ENCODE results near the gene EPB41L4B. TPM values are rescaled to one million over a fixed set of nuclear protein-coding genes. Genes with fewer than 3 reads are reported as not detected.
A peak's percentile ranks its signal among the peaks of the same experiment; 100 is the strongest.
"Not testable (repeated sequence)": the region's sequence is repeated elsewhere in the genome, so short reads cannot be mapped to it uniquely, and the experiment has no call there.

The EPB41L4B gene
- total RNA-seq (6.2 TPM), polyA plus RNA-seq (ENCODE audit: insufficient read depth in 1 of 8, insufficient read length in 8 of 8, low replicate concordance in 1 of 8) (10 to 100 TPM in 3 of 8 donors, 1 to 10 TPM in 5; 6.2 to 14.3 (median 7.8) TPM)
- long read RNA-seq, donor 1, full-length matches to known transcripts: 1 of 1 reads
- long read RNA-seq, donor 1, partial matches to known transcripts: 0 of 1 reads
- long read RNA-seq, donor 1, other reads (novel, unspliced or antisense): 0 of 1 reads
- long read RNA-seq, donor 2: 0 reads
- long read RNA-seq, donor 3, full-length matches to known transcripts: 1 of 1 reads
- long read RNA-seq, donor 3, partial matches to known transcripts: 0 of 1 reads
- long read RNA-seq, donor 3, other reads (novel, unspliced or antisense): 0 of 1 reads
- long read RNA-seq, donor 4: 0 reads
- long read RNA-seq, donor 5: 0 reads
- long read RNA-seq, donor 6, full-length matches to known transcripts: 1 of 1 reads
- long read RNA-seq, donor 6, partial matches to known transcripts: 0 of 1 reads
- long read RNA-seq, donor 6, other reads (novel, unspliced or antisense): 0 of 1 reads
- long read RNA-seq, donor 7: 0 reads
- long read RNA-seq, donor 8: 0 reads
- long read RNA-seq, donor 9: 0 reads
- long read RNA-seq, donor 10, full-length matches to known transcripts: 1 of 1 reads
- long read RNA-seq, donor 10, partial matches to known transcripts: 0 of 1 reads
- long read RNA-seq, donor 10, other reads (novel, unspliced or antisense): 0 of 1 reads
- long read RNA-seq, donor 11, full-length matches to known transcripts: 1 of 1 reads
- long read RNA-seq, donor 11, partial matches to known transcripts: 0 of 1 reads
- long read RNA-seq, donor 11, other reads (novel, unspliced or antisense): 0 of 1 reads

GRCh38 chr9:109320742-109321448, at the start of gene EPB41L4B:
Gene EPB41L4B, minus strand, starts transcription at chr9:109321059. Its CDS starts 613 bp downstream, at chr9:109320446.
- peak; percentile 86 for DNase-seq

GRCh38 chr9:109369285-109369684, 48.4 kb upstream of the EPB41L4B start:
- no CpG with 5 or more reads among the region's 2 CpGs for WGBS (ENCODE audit: insufficient coverage)
- Histone ChIP-seq H3K9me3 (replicated peaks; ENCODE audit: control insufficient read depth, low read depth, low read length) (peaks cover 4% of the 10 kb centered on the region), H3K27ac (ENCODE audit: low read length) (no peak overlapping the region), H3K27me3 (ENCODE audit: control insufficient read depth, insufficient read depth, low read length) (no peaks in the 10 kb centered on the region), H3K4me1 (ENCODE audit: control insufficient read depth, insufficient read depth, low read length) (no peaks in the 10 kb centered on the region), H3K36me3 (ENCODE audit: control insufficient read depth, insufficient read depth, low read length) (no peaks in the 10 kb centered on the region), H3K4me3 (ENCODE audit: low read length) (no peak overlapping the region)
- DNase-seq: no peak

More at GRCh38 chr9:109320742-109321448, at the start of gene EPB41L4B:
- Histone ChIP-seq H3K9me3 (replicated peaks; ENCODE audit: control insufficient read depth, low read depth, low read length) (no peaks in the 10 kb centered on the region), H3K27me3 (ENCODE audit: control insufficient read depth, insufficient read depth, low read length) (peaks cover 40% of the 10 kb centered on the region), H3K27ac (ENCODE audit: low read length) (no peak within 1 kb of the TSS), H3K4me1 (ENCODE audit: control insufficient read depth, insufficient read depth, low read length) (peaks cover 30% of the 10 kb centered on the region), H3K4me3 (ENCODE audit: low read length) (peak within 1 kb of the TSS; percentile 53), H3K36me3 (ENCODE audit: control insufficient read depth, insufficient read depth, low read length) (no peaks in the 10 kb centered on the region)
- under 1% methylated on average over 69 of the region's 72 CpGs for WGBS (ENCODE audit: insufficient coverage)

GRCh38 chr9:109360771-109361170, 39.9 kb upstream of the EPB41L4B start:
- Histone ChIP-seq H3K27me3 (ENCODE audit: control insufficient read depth, insufficient read depth, low read length) (no peaks in the 10 kb centered on the region), H3K4me1 (ENCODE audit: control insufficient read depth, insufficient read depth, low read length) (no peaks in the 10 kb centered on the region), H3K27ac (ENCODE audit: low read length) (no peak overlapping the region), H3K36me3 (ENCODE audit: control insufficient read depth, insufficient read depth, low read length) (no peaks in the 10 kb centered on the region), H3K9me3 (replicated peaks; ENCODE audit: control insufficient read depth, low read depth, low read length) (no peaks in the 10 kb centered on the region), H3K4me3 (ENCODE audit: low read length) (no peak overlapping the region)
- DNase-seq: no peak
- WGBS (ENCODE audit: insufficient coverage): 100% methylated on average over 1 of the region's 5 CpGs

GRCh38 chr9:109358968-109359603, 38.2 kb upstream of the EPB41L4B start:
- 67% methylated on average over 1 of the region's 8 CpGs for whole genome bisulfite sequencing (ENCODE audit: insufficient coverage)

GRCh38 chr9:109355564-109356297, 34.9 kb upstream of the EPB41L4B start:
- H3K4me1 ChIP-seq (ENCODE audit: control insufficient read depth, insufficient read depth, low read length): no peaks in the 10 kb centered on the region
- H3K4me3 ChIP-seq (ENCODE audit: low read length): no peak overlapping the region
- no peaks in the 10 kb centered on the region for H3K27me3 ChIP-seq (ENCODE audit: control insufficient read depth, insufficient read depth, low read length)
- 72% methylated on average over 19 of the region's 21 CpGs for WGBS (ENCODE audit: insufficient coverage)
- no peaks in the 10 kb centered on the region for H3K36me3 ChIP-seq (ENCODE audit: control insufficient read depth, insufficient read depth, low read length)
- DNase-seq: no peak
- H3K27ac ChIP-seq (ENCODE audit: low read length): no peak overlapping the region
- H3K9me3 ChIP-seq (replicated peaks; ENCODE audit: control insufficient read depth, low read depth, low read length): no peaks in the 10 kb centered on the region

More at GRCh38 chr9:109358968-109359603, 38.2 kb upstream of the EPB41L4B start:
- not testable (repeated sequence) for H3K36me3 ChIP-seq (ENCODE audit: control insufficient read depth, insufficient read depth, low read length); H3K27ac ChIP-seq (ENCODE audit: low read length); DNase-seq; H3K27me3 ChIP-seq (ENCODE audit: control insufficient read depth, insufficient read depth, low read length); H3K9me3 ChIP-seq (replicated peaks; ENCODE audit: control insufficient read depth, low read depth, low read length); H3K4me3 ChIP-seq (ENCODE audit: low read length); H3K4me1 ChIP-seq (ENCODE audit: control insufficient read depth, insufficient read depth, low read length)

GRCh38 chr9:109354190-109354589, 33.3 kb upstream of the EPB41L4B start:
- no peaks in the 10 kb centered on the region for H3K36me3 ChIP-seq (ENCODE audit: control insufficient read depth, insufficient read depth, low read length)
- H3K27ac ChIP-seq (ENCODE audit: low read length): no peak overlapping the region
- H3K4me3 ChIP-seq (ENCODE audit: low read length): no peak overlapping the region
- no peaks in the 10 kb centered on the region for H3K9me3 ChIP-seq (replicated peaks; ENCODE audit: control insufficient read depth, low read depth, low read length)
- 90% methylated on average over 1 of the region's 2 CpGs for WGBS (ENCODE audit: insufficient coverage)
- H3K27me3 ChIP-seq (ENCODE audit: control insufficient read depth, insufficient read depth, low read length): no peaks in the 10 kb centered on the region
- DNase-seq: no peak
- no peaks in the 10 kb centered on the region for H3K4me1 ChIP-seq (ENCODE audit: control insufficient read depth, insufficient read depth, low read length)

- no peaks in the 10 kb centered on the region for H3K9me3 ChIP-seq (replicated peaks; ENCODE audit: control insufficient read depth, low read depth, low read length)
- no peaks in the 10 kb centered on the region for H3K4me1 ChIP-seq (ENCODE audit: control insufficient read depth, insufficient read depth, low read length)
- H3K27me3 ChIP-seq (ENCODE audit: control insufficient read depth, insufficient read depth, low read length): peaks cover 2% of the 10 kb centered on the region
- no peak overlapping the region for H3K4me3 ChIP-seq (ENCODE audit: low read length)
- H3K36me3 ChIP-seq (ENCODE audit: control insufficient read depth, insufficient read depth, low read length): no peaks in the 10 kb centered on the region
- 80% methylated on average over 3 of the region's 5 CpGs for WGBS (ENCODE audit: insufficient coverage)
- no peak for DNase-seq
- no peak overlapping the region for H3K27ac ChIP-seq (ENCODE audit: low read length)
Measured at GRCh38 chr9:109351032-109351431, 30.2 kb upstream of the EPB41L4B start.

- Histone ChIP-seq H3K9me3 (replicated peaks; ENCODE audit: control insufficient read depth, low read depth, low read length) (no peaks in the 10 kb centered on the region), H3K27ac (ENCODE audit: low read length) (peak overlapping the region; percentile 11), H3K36me3 (ENCODE audit: control insufficient read depth, insufficient read depth, low read length) (no peaks in the 10 kb centered on the region), H3K4me3 (ENCODE audit: low read length) (no peak overlapping the region), H3K27me3 (ENCODE audit: control insufficient read depth, insufficient read depth, low read length) (peaks cover 2% of the 10 kb centered on the region), H3K4me1 (ENCODE audit: control insufficient read depth, insufficient read depth, low read length) (no peaks in the 10 kb centered on the region)
- DNase-seq: peak; percentile 92
Measured at GRCh38 chr9:109349421-109349846, 28.6 kb upstream of the EPB41L4B start.

GRCh38 chr9:109346904-109347303, 26.0 kb upstream of the EPB41L4B start:
- H3K27me3 ChIP-seq (ENCODE audit: control insufficient read depth, insufficient read depth, low read length): peaks cover 2% of the 10 kb centered on the region
- H3K9me3 ChIP-seq (replicated peaks; ENCODE audit: control insufficient read depth, low read depth, low read length): no peaks in the 10 kb centered on the region
- WGBS (ENCODE audit: insufficient coverage): 74% methylated on average over 2 of the region's 3 CpGs
- no peak overlapping the region for H3K27ac ChIP-seq (ENCODE audit: low read length)
- H3K4me3 ChIP-seq (ENCODE audit: low read length): no peak overlapping the region
- DNase-seq: no peak
- H3K36me3 ChIP-seq (ENCODE audit: control insufficient read depth, insufficient read depth, low read length): no peaks in the 10 kb centered on the region
- no peaks in the 10 kb centered on the region for H3K4me1 ChIP-seq (ENCODE audit: control insufficient read depth, insufficient read depth, low read length)
